B cell (primary cell): ENCODE measurements around the gene RAB24. TPM values are rescaled to one million over a fixed set of nuclear protein-coding genes. Genes with fewer than 3 reads are reported as not detected.

Experiments
- ATAC-seq: fragments of 200-7000 bp; cut with Tn5 transposase; one replicate; pipeline ENCODE4 v1.10.0; 2021; ENCODE audit warnings: low read depth, mild to moderate bottlenecking, moderate number of reproducible peaks, moderate library complexity
- CTCF ChIA-PET: fragments of 350-600 bp; sonication (Branson Sonifier 250); formaldehyde crosslinking; loops from one replicate; lab custom pipeline; 2021; ENCODE audit warnings: antibody characterized with exemption, inconsistent platforms; lab: Charles Lee
- POLR2A ChIA-PET: fragments of 350-600 bp; sonication (Branson Sonifier 250); formaldehyde crosslinking; loops from one replicate; lab custom pipeline; 2021; ENCODE audit warnings: antibody characterized with exemption; lab: Charles Lee
- DNase-seq: peaks from one replicate; pipeline ENCODE4 v3.0.0; 2013
- H2AFZ ChIP-seq: 2 replicates; pipeline ENCODE4 v1.6.1; 2012; ENCODE audit warnings: mild to moderate bottlenecking, low read depth, low read length; ENCODE audit not compliant: insufficient read depth, poor library complexity, severe bottlenecking
- H3K27ac ChIP-seq, 2 donors: 1 replicate in 1 of 2; 2 replicates in 1 of 2; pipeline ENCODE4 v1.5.1; 2012 to 2013; ENCODE audit warnings: low read length in 2 of 2, mild to moderate bottlenecking in 2 of 2, moderate library complexity in 1 of 2
- H3K27me3 ChIP-seq, 4 experiments: fragments of 200-600 bp in 1 of 4; sonication (generic) in 1 of 4; replicated peaks in 1 of 4; 1 replicate in 2 of 4; 2 replicates in 2 of 4; pipeline versions ENCODE4 v1.6.1 to v1.7.0; 2013 to 2016; ENCODE audit warnings: low read length in 3 of 4, mild to moderate bottlenecking in 2 of 4, mixed read lengths in 1 of 4, moderate library complexity in 1 of 4; ENCODE audit not compliant: insufficient read depth in 4 of 4, control insufficient read depth in 3 of 4; ENCODE audit errors: control extremely low read depth in 1 of 4
- H3K36me3 ChIP-seq, 2 experiments: replicated peaks in 1 of 2; 1 replicate in 1 of 2; 2 replicates in 1 of 2; pipeline versions ENCODE4 v1.6.1 to v1.7.1; 2013; ENCODE audit warnings: low read length in 1 of 2; ENCODE audit not compliant: insufficient read depth in 2 of 2, control insufficient read depth in 1 of 2; ENCODE audit errors: control extremely low read depth in 1 of 2, extremely low read depth in 1 of 2
- H3K4me1 ChIP-seq, 2 donors: fragments of 200-600 bp in 1 of 2; sonication (generic) in 1 of 2; 1 replicate in 1 of 2; 2 replicates in 1 of 2; pipeline versions ENCODE4 v1.5.1 to v1.6.1; 2013 to 2017; ENCODE audit warnings: low read length in 2 of 2; ENCODE audit not compliant: control insufficient read depth in 2 of 2, insufficient read depth in 2 of 2
- H3K4me2 ChIP-seq: replicated peaks from 2 replicates; pipeline ENCODE3; 2012; ENCODE audit warnings: mild to moderate bottlenecking, low read depth, low read length; ENCODE audit not compliant: poor library complexity, severe bottlenecking
- H3K4me3 ChIP-seq, 5 experiments: fragments of 200-600 bp in 1 of 5; sonication (generic) in 1 of 5; 1 replicate in 3 of 5; 2 replicates in 2 of 5; pipeline versions ENCODE4 v1.5.1 to v1.7.0; 2011 to 2016; ENCODE audit warnings: low read length in 4 of 5, mild to moderate bottlenecking in 4 of 5, low read depth in 2 of 5, control low read depth in 1 of 5, moderate library complexity in 1 of 5; ENCODE audit not compliant: insufficient read depth in 1 of 5; ENCODE audit errors: control extremely low read depth in 1 of 5, extremely low read depth in 1 of 5
- H3K79me2 ChIP-seq: fragments of 200-600 bp; sonication (generic); one replicate; pipeline ENCODE4 v1.6.0; 2016; ENCODE audit warnings: low read length; ENCODE audit not compliant: control insufficient read depth, insufficient read depth
- H3K9ac ChIP-seq: fragments of 200-600 bp; sonication (generic); 2 replicates; pipeline ENCODE4 v1.6.1; 2017; ENCODE audit warnings: mild to moderate bottlenecking, low read length, moderate library complexity
- H3K9me3 ChIP-seq, 3 donors: one replicate each; pipeline versions ENCODE4 v1.6.1 to v1.7.1; 2013; ENCODE audit warnings: low read length in 2 of 3; ENCODE audit not compliant: control insufficient read depth in 2 of 3, insufficient read depth in 1 of 3; ENCODE audit errors: control extremely low read depth in 1 of 3
- H4K20me1 ChIP-seq: 2 replicates; pipeline ENCODE4 v1.6.0; 2012; ENCODE audit warnings: mild to moderate bottlenecking, low read length; ENCODE audit not compliant: insufficient read depth, control insufficient read depth, poor library complexity, severe bottlenecking
- H3K27ac Mint-ChIP-seq: one replicate; pipeline ENCODE4 v1.8.0; 2021; ENCODE audit warnings: mixed read lengths
- H3K27me3 Mint-ChIP-seq: one replicate; pipeline ENCODE4 v1.8.0; 2021; ENCODE audit warnings: mixed read lengths
- H3K4me1 Mint-ChIP-seq: one replicate; pipeline ENCODE4 v1.8.0; 2021; ENCODE audit warnings: mixed read lengths
- H3K4me3 Mint-ChIP-seq: one replicate; pipeline ENCODE4 v1.8.0; 2021; ENCODE audit warnings: mixed read lengths
- H3K9me3 Mint-ChIP-seq: one replicate; pipeline ENCODE4 v1.8.0; 2022; ENCODE audit warnings: mixed read lengths; ENCODE audit not compliant: insufficient read depth
- EZH2 ChIP-seq: IDR thresholded peaks from 2 replicates; pipeline ENCODE4 v1.6.1; 2012; ENCODE audit warnings: borderline replicate concordance, low read depth, mild to moderate bottlenecking, moderate library complexity, low read length; ENCODE audit not compliant: insufficient read depth, poor library complexity, severe bottlenecking
- WGBS: methylation state at CpG from one replicate; pipeline ENCODE4 v1.1.5; 2013; ENCODE audit warnings: missing lambda C conversion rate; ENCODE audit not compliant: insufficient coverage; 5-methylcytosine and 5-hydroxymethylcytosine counted together
- intact Hi-C: fragments of 100-400 bp; cut with micrococcal nuclease; formaldehyde crosslinking; loops from one replicate; pipeline ENCODE4 v1.10.0; 2022
- polyA plus RNA-seq: library from polyadenylated mRNA; depleted of rRNA; stranded (reverse); fragments of >200 nt; gene quantifications from 2 replicates; pipeline ENCODE4 v1.2.3, GENCODE V29; 2012
- total RNA-seq, 2 donors: library from RNA; stranded (reverse); fragments of 120-200 nt in 1 of 2; gene quantifications; 1 replicate in 1 of 2; 2 replicates in 1 of 2; pipeline versions ENCODE4 v1.2.3 to v1.2.4, GENCODE V29; 2013 to 2022
- TF ChIP-seq, protein P1 (sequence below): fragments of 200-600 bp; IDR thresholded peaks from one replicate; pipeline ENCODE4 v1.8.0; 2022; ENCODE audit warnings: antibody characterized with exemption, mild to moderate bottlenecking

RAB24 gene
- total and polyA plus RNA-seq, 2 donors (not counting 1 experiment from before 2014, with no cell fraction given), result 38.3 to 147 TPM

DNA sequence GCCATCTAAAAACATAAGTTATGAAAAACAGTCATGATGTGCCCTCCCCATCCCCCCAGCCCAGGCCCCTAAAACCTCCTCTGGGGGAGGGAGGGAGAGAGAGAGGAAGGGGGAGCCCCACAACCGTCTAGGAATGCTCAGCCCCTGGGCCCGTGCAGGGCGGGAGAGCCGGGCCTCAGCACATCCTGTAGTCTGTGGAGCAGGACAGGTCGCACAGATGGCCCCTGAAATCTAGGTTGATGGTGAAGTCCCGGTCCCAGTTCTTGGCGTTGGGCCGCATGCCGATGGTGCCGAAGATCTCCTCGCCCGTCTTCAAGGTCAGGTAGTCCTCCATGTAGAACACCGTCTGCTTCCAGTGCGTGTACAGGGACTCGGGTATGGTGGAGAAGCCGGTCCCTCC lies 38.1 kb downstream of the RAB24 start:
- POLR2A ChIA-PET, result no interaction called here
- H3K79me2 ChIP-seq, result peaks cover 4% of the 10 kb centered on the region
- H3K9ac ChIP-seq, result no peak overlapping the region
- peaks cover 17% of the 10 kb centered on the region for H4K20me1 ChIP-seq
- Mint-ChIP-seq H3K27ac (no peak overlapping the region), H3K27me3 (no peaks in the 10 kb centered on the region), H3K9me3 (no peaks in the 10 kb centered on the region), H3K4me1 (no peaks in the 10 kb centered on the region), H3K4me3 (no peak overlapping the region)
- no peak overlapping the region for H3K4me2 ChIP-seq
- H3K27me3 ChIP-seq, result no peaks in the 10 kb centered on the region
- CTCF ChIA-PET, result no interaction called here
- no peak for TF ChIP-seq EZH2
- TF ChIP-seq, protein P1, sequence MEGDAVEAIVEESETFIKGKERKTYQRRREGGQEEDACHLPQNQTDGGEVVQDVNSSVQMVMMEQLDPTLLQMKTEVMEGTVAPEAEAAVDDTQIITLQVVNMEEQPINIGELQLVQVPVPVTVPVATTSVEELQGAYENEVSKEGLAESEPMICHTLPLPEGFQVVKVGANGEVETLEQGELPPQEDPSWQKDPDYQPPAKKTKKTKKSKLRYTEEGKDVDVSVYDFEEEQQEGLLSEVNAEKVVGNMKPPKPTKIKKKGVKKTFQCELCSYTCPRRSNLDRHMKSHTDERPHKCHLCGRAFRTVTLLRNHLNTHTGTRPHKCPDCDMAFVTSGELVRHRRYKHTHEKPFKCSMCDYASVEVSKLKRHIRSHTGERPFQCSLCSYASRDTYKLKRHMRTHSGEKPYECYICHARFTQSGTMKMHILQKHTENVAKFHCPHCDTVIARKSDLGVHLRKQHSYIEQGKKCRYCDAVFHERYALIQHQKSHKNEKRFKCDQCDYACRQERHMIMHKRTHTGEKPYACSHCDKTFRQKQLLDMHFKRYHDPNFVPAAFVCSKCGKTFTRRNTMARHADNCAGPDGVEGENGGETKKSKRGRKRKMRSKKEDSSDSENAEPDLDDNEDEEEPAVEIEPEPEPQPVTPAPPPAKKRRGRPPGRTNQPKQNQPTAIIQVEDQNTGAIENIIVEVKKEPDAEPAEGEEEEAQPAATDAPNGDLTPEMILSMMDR, result no peak
- H2AFZ ChIP-seq, result no peak overlapping the region
- H3K4me1 ChIP-seq, result no peaks in the 10 kb centered on the region
- intact Hi-C loops, result no loop called here
- no peak overlapping the region for H3K4me3 ChIP-seq
- H3K27ac ChIP-seq, result no peak overlapping the region
- peaks cover 14 to 89% of the 10 kb centered on the region in 2 experiments for H3K36me3 ChIP-seq
- WGBS, result 96% methylated on average over 12 of the region's 16 CpGs
- no peaks in the 10 kb centered on the region for H3K9me3 ChIP-seq
- no peak for DNase-seq
- ATAC-seq, result no peak

DNA sequence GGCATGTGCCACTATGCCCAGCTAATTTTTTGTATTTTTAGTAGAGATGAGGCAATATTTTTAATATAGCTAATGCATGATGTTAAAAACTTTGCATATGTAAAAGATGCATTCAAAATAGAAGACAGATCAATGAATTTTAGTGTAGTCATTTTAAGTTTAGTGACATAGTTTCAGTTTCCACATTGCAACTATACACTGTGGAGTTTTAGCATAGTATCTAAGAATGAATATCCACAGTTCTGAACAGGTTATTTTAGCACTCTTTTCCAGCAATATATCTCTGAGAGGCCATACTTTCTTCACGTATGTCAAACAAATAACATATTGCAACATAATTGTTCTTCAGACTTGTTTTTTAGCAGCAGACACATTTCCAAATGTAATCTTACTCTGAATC lies 39.3 kb downstream of the RAB24 start:
- no peak for ATAC-seq
- Histone ChIP-seq H3K9ac (no peak overlapping the region), H3K79me2 (no peaks in the 10 kb centered on the region), H3K27ac (no peak overlapping the region), H3K4me1 (no peaks in the 10 kb centered on the region), H3K4me3 (no peak overlapping the region), H3K27me3 (no peaks in the 10 kb centered on the region), H2AFZ (no peak overlapping the region), H3K36me3 (peaks cover 20 to 89% of the 10 kb centered on the region in 2 experiments), H3K4me2 (no peak overlapping the region), H3K9me3 (no peaks in the 10 kb centered on the region), H4K20me1 (peaks cover 7% of the 10 kb centered on the region)
- H3K4me1 Mint-ChIP-seq, result no peaks in the 10 kb centered on the region
- CTCF ChIA-PET, result no interaction called here
- 100% methylated on average over 1 of the region's 1 CpG for WGBS
- intact Hi-C loops, result no loop called here
- DNase-seq, result no peak
- H3K27me3 Mint-ChIP-seq, result no peaks in the 10 kb centered on the region
- POLR2A ChIA-PET, result no interaction called here
- TF ChIP-seq, protein P1, result no peak
- TF ChIP-seq EZH2, result no peak
- H3K27ac Mint-ChIP-seq, result no peak overlapping the region
- H3K4me3 Mint-ChIP-seq, result no peak overlapping the region
- no peaks in the 10 kb centered on the region for H3K9me3 Mint-ChIP-seq
